ENCODE results near the gene RETREG3. TPM values are rescaled to one million over a fixed set of nuclear protein-coding genes. Genes with fewer than 3 reads are reported as not detected.
A peak's percentile ranks its signal among the peaks of the same experiment; 100 is the strongest.

The RETREG3 gene
- total and polyA plus RNA-seq, 2 of the 13 experiments (the other 11 are each of a cell fraction or from before 2014, with no cell fraction given), result 47.0 to 55.8 TPM

DNA sequence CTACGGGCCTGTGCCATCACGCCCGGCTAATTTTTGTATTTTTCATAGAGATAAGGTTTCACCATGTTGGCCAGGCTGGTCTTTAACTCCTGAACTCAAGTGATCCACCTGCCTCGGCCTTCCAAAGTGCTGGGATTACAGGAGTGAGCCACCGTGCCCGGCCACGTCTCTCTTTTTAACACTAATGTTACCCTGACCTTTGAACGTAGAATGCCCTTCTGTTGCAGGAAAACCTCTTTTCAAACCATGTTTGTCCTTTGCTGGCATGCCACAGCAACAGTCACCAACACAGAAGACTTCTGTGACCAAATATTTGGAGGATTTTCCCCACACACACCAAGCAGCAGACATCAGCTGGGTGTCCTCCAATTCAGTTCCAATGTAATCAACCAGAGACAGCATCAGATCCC is 64.3 kb downstream of the RETREG3 start (continued):
- TF ChIP-seq ZNF598 (CRISPR knock-in tag; IDR thresholded peaks at IDR 0.05; ENCODE audit: borderline replicate concordance) (no peak), NPAS2 (CRISPR knock-in tag; IDR thresholded peaks at IDR 0.05; ENCODE audit: borderline replicate concordance) (no peak), STAT5B (CRISPR knock-in tag; IDR thresholded peaks at IDR 0.05) (no peak), ZNF605 (CRISPR knock-in tag; IDR thresholded peaks at IDR 0.05) (no peak), HDAC1 (CRISPR knock-in tag; IDR thresholded peaks at IDR 0.05) (no peak), RBM22 (optimal IDR thresholded peaks at IDR 0.05; ENCODE audit: low read length) (peak; percentile 74), MAFF (IDR thresholded peaks at IDR 0.05; ENCODE audit: low read depth, low read length) (no peak), NFIC (IDR thresholded peaks at IDR 0.05; ENCODE audit: low read length) (no peak), SKI (IDR thresholded peaks at IDR 0.05; ENCODE audit: partially characterized antibody) (no peak), FOXK2 (IDR thresholded peaks at IDR 0.05) (0 out of 2 replicates have a peak, but pooled peaks have one; percentile 40), KAT7 (CRISPR knock-in tag; IDR thresholded peaks at IDR 0.05; ENCODE audit: borderline replicate concordance) (0 out of 2 replicates have a peak, but pooled peaks have one; percentile 17), ZFP37 (CRISPR knock-in tag; IDR thresholded peaks at IDR 0.05; ENCODE audit: borderline replicate concordance) (no peak), ATF5 (CRISPR knock-in tag; IDR thresholded peaks at IDR 0.05; ENCODE audit: low read depth) (no peak), ATF7 (IDR thresholded peaks at IDR 0.05) (no peak), ATF7 (CRISPR knock-in tag; IDR thresholded peaks at IDR 0.05) (no peak), PITX1 (CRISPR knock-in tag; IDR thresholded peaks at IDR 0.05) (0 out of 2 replicates have a peak, but pooled peaks have one; percentile 44)
- TF ChIP-seq, protein P1, sequence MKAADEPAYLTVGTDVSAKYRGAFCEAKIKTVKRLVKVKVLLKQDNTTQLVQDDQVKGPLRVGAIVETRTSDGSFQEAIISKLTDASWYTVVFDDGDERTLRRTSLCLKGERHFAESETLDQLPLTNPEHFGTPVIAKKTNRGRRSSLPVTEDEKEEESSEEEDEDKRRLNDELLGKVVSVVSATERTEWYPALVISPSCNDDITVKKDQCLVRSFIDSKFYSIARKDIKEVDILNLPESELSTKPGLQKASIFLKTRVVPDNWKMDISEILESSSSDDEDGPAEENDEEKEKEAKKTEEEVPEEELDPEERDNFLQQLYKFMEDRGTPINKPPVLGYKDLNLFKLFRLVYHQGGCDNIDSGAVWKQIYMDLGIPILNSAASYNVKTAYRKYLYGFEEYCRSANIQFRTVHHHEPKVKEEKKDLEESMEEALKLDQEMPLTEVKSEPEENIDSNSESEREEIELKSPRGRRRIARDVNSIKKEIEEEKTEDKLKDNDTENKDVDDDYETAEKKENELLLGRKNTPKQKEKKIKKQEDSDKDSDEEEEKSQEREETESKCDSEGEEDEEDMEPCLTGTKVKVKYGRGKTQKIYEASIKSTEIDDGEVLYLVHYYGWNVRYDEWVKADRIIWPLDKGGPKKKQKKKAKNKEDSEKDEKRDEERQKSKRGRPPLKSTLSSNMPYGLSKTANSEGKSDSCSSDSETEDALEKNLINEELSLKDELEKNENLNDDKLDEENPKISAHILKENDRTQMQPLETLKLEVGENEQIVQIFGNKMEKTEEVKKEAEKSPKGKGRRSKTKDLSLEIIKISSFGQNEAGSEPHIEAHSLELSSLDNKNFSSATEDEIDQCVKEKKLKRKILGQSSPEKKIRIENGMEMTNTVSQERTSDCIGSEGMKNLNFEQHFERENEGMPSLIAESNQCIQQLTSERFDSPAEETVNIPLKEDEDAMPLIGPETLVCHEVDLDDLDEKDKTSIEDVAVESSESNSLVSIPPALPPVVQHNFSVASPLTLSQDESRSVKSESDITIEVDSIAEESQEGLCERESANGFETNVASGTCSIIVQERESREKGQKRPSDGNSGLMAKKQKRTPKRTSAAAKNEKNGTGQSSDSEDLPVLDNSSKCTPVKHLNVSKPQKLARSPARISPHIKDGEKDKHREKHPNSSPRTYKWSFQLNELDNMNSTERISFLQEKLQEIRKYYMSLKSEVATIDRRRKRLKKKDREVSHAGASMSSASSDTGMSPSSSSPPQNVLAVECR (CRISPR knock-in tag; IDR thresholded peaks at IDR 0.05; ENCODE audit: borderline replicate concordance), result peak; percentile 52
- TF ChIP-seq, protein P2, sequence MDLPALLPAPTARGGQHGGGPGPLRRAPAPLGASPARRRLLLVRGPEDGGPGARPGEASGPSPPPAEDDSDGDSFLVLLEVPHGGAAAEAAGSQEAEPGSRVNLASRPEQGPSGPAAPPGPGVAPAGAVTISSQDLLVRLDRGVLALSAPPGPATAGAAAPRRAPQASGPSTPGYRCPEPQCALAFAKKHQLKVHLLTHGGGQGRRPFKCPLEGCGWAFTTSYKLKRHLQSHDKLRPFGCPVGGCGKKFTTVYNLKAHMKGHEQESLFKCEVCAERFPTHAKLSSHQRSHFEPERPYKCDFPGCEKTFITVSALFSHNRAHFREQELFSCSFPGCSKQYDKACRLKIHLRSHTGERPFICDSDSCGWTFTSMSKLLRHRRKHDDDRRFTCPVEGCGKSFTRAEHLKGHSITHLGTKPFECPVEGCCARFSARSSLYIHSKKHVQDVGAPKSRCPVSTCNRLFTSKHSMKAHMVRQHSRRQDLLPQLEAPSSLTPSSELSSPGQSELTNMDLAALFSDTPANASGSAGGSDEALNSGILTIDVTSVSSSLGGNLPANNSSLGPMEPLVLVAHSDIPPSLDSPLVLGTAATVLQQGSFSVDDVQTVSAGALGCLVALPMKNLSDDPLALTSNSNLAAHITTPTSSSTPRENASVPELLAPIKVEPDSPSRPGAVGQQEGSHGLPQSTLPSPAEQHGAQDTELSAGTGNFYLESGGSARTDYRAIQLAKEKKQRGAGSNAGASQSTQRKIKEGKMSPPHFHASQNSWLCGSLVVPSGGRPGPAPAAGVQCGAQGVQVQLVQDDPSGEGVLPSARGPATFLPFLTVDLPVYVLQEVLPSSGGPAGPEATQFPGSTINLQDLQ (CRISPR knock-in tag; IDR thresholded peaks at IDR 0.05), result no peak
- TF ChIP-seq, protein P3, sequence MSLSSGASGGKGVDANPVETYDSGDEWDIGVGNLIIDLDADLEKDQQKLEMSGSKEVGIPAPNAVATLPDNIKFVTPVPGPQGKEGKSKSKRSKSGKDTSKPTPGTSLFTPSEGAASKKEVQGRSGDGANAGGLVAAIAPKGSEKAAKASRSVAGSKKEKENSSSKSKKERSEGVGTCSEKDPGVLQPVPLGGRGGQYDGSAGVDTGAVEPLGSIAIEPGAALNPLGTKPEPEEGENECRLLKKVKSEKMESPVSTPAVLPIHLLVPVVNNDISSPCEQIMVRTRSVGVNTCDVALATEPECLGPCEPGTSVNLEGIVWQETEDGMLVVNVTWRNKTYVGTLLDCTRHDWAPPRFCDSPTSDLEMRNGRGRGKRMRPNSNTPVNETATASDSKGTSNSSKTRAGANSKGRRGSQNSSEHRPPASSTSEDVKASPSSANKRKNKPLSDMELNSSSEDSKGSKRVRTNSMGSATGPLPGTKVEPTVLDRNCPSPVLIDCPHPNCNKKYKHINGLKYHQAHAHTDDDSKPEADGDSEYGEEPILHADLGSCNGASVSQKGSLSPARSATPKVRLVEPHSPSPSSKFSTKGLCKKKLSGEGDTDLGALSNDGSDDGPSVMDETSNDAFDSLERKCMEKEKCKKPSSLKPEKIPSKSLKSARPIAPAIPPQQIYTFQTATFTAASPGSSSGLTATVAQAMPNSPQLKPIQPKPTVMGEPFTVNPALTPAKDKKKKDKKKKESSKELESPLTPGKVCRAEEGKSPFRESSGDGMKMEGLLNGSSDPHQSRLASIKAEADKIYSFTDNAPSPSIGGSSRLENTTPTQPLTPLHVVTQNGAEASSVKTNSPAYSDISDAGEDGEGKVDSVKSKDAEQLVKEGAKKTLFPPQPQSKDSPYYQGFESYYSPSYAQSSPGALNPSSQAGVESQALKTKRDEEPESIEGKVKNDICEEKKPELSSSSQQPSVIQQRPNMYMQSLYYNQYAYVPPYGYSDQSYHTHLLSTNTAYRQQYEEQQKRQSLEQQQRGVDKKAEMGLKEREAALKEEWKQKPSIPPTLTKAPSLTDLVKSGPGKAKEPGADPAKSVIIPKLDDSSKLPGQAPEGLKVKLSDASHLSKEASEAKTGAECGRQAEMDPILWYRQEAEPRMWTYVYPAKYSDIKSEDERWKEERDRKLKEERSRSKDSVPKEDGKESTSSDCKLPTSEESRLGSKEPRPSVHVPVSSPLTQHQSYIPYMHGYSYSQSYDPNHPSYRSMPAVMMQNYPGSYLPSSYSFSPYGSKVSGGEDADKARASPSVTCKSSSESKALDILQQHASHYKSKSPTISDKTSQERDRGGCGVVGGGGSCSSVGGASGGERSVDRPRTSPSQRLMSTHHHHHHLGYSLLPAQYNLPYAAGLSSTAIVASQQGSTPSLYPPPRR (CRISPR knock-in tag; IDR thresholded peaks at IDR 0.05; ENCODE audit: borderline replicate concordance), result no peak

Measured in HepG2 (cell line).